Caki2 (cell line): ENCODE data around the gene MYBPC3. TPM values are rescaled to one million over a fixed set of nuclear protein-coding genes. Genes with fewer than 3 reads are reported as not detected.

Experiments
- DNase-seq: peaks from one replicate; pipeline ENCODE4 v3.0.0-alpha.2; 2015; ENCODE audit warnings: low read depth
- in situ Hi-C: cut with HindIII; loops from 2 replicates; pipeline ENCODE4 v1.10.0; 2016; ENCODE audit warnings: low sequenced_read_pairs, low pct_unique_long_range_greater_than_20kb, mixed read lengths
- total RNA-seq: library from RNA; depleted of rRNA; stranded (reverse); fragments of >200 nt; shearing (Covaris generic); gene quantifications from 2 replicates; pipeline ENCODE4 v1.2.3, GENCODE V29; 2014; ENCODE audit warnings: low replicate concordance; rRNA removed

MYBPC3 gene
- total RNA-seq, 1 experiment from 2014 or later = not detected

- in situ Hi-C loops = no loop called here
- DNase-seq = no peak
These were observed 46.6 kb downstream of the MYBPC3 start for GRCh38 chr11:47305734-47306483.

- in situ Hi-C loops = no loop called here
- DNase-seq = no peak
These were observed 49.6 kb downstream of the MYBPC3 start for GRCh38 chr11:47302853-47303252.

GRCh38 chr11:47299078-47299477 lies 53.4 kb downstream of the MYBPC3 start:
- in situ Hi-C loops = no loop called here
- no peak for DNase-seq

- no peak for DNase-seq
These were observed 56.5 kb downstream of the MYBPC3 start for GRCh38 chr11:47296045-47296444.

GRCh38 chr11:47295385-47295784 lies 57.1 kb downstream of the MYBPC3 start:
- in situ Hi-C loops = no loop called here
- no peak for DNase-seq

More at GRCh38 chr11:47296045-47296444, 56.5 kb downstream of the MYBPC3 start:
- in situ Hi-C loops = no loop called here

GRCh38 chr11:47289856-47290255 lies 62.6 kb downstream of the MYBPC3 start:
- DNase-seq = no peak
- in situ Hi-C loops = no loop called here

GRCh38 chr11:47288066-47288465 lies 64.4 kb downstream of the MYBPC3 start:
- in situ Hi-C loops = no loop called here
- DNase-seq = no peak

GRCh38 chr11:47285969-47286770 lies 66.3 kb downstream of the MYBPC3 start:
- in situ Hi-C loops = no loop called here
- no peak for DNase-seq

GRCh38 chr11:47284151-47284550 lies 68.4 kb downstream of the MYBPC3 start:
- DNase-seq = no peak
- in situ Hi-C loops = no loop called here

GRCh38 chr11:47282462-47282861 lies 70.0 kb downstream of the MYBPC3 start:
- in situ Hi-C loops = no loop called here
- DNase-seq = no peak

Other genes starting within 250 kb of the MYBPC3 start
- gene ARFGAP2, start 175.8 kb downstream of the MYBPC3 start, total RNA-seq = 77.9 and 114 TPM in 2 replicates
- gene PACSIN3, start 166.3 kb downstream of the MYBPC3 start, total RNA-seq = 31.9 and 35.9 TPM in 2 replicates
- gene DDB2, start 137.7 kb downstream of the MYBPC3 start, total RNA-seq = 49.6 and 52.1 TPM in 2 replicates
- gene ACP2, start 103.9 kb downstream of the MYBPC3 start, total RNA-seq = 2.8 and 12.3 TPM in 2 replicates
- gene NR1H3, start 94.7 kb downstream of the MYBPC3 start, total RNA-seq = 2.2 and 14.0 TPM in 2 replicates
- 3.1 and 9.7 TPM in 2 replicates for gene MADD, start 82.6 kb downstream of the MYBPC3 start, total RNA-seq
- not detected in 2 replicates for gene SPI1, start 25.8 kb upstream of the MYBPC3 start, total RNA-seq
- 46.2 and 86.8 TPM in 2 replicates for gene SLC39A13, start 55.9 kb upstream of the MYBPC3 start, total RNA-seq
- 72.1 and 77.7 TPM in 2 replicates for gene PSMC3, start 73.7 kb upstream of the MYBPC3 start, total RNA-seq
- gene RAPSN, start 96.4 kb upstream of the MYBPC3 start, total RNA-seq = not detected in 2 replicates
- gene CELF1, start 200.4 kb upstream of the MYBPC3 start, total RNA-seq = 39.8 and 99.7 TPM in 2 replicates
- 100 and 109 TPM in 2 replicates for gene PTPMT1, start 212.9 kb upstream of the MYBPC3 start, total RNA-seq
- gene KBTBD4, start 226.3 kb upstream of the MYBPC3 start, total RNA-seq = 22.6 and 33.6 TPM in 2 replicates
- 96.4 and 117 TPM in 2 replicates for gene NDUFS3, start 226.4 kb upstream of the MYBPC3 start, total RNA-seq
- gene FAM180B, start 234.0 kb upstream of the MYBPC3 start, total RNA-seq = not detected in 2 replicates
- not detected in 2 replicates for gene C1QTNF4, start 241.7 kb upstream of the MYBPC3 start, total RNA-seq